Mesangial cell (primary cell): Measurements from ENCODE around the gene TDRD15. TPM values are rescaled to one million over a fixed set of nuclear protein-coding genes. Genes with fewer than 3 reads are reported as not detected.

ENCODE experiments used
- total RNA-seq: library from RNA; depleted of rRNA; stranded (reverse); fragments of >200 nt; gene quantifications from 2 replicates; pipeline ENCODE4 v1.2.3, GENCODE V29; 2015

TDRD15 gene
- not detected in 2 replicates for total RNA-seq

DNA sequence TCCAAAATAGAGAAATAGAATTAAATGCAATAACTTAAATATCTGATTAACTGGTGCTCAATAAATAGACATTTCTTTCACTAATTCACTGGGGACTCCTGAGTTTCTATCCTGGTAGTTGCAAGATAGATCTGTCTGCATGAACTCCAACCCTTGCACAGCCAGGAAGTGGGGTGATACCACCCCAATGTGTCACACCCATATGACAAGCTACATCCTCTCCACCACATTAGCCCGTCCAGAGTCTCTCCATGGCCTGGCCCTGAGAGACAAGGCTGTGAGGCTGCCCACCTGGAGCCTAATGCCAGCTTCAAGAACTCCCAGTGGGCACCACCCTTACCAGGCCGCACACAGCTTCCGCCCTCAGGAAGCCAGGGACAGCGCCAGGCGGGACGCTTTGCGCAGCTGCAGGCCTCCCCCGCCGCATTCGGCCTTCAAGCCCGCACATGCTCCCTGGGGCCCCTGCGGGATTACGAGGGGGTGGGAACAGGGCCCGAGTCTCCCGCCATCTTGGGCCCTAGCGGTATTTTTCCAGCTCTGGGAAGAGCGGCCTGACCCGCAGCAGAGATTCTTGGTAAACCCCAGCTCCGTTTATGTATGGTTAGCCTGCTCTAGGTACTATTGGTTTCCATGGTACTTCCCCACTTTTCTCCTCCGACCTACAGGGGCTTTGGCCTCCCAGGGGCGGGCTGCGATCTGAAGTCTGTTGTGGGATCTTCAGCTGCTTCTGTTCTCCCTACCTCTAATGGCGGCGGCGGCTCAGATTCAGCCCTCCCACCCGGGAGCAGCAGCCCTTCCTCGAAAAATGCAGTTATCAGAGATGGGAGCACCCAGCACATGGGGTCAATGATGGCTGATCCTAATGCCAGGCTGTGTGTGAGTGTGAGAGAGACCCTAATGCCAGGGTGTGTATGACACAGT is at the start of gene TDRD15:
Gene TDRD15 (plus strand): TSS at position 496 of the 921 bp plus-strand sequence. CDS start 13,500 bp downstream, outside the sequence.

Other genes with a start within 250 kb of the TDRD15 start
- gene APOB, start 79.9 kb upstream of the TDRD15 start, total RNA-seq: under 0.01 TPM in 1 of 2 replicates, not detected in the other